PFSK-1 (cell line): Measurements from ENCODE around the gene SLC8B1.

ENCODE experiments used
- FOXP2 ChIP-seq: optimal IDR thresholded peaks from 2 replicates; pipeline ENCODE3; 2011; ENCODE audit warnings: borderline replicate concordance, control low read depth, inconsistent platforms; ENCODE audit not compliant: insufficient read depth; ENCODE audit errors: extremely low read length, extremely low read depth
- POLR2AphosphoS5 ChIP-seq: IDR thresholded peaks from 2 replicates; pipeline ENCODE4 v1.6.1; 2012; ENCODE audit warnings: low read depth, mild to moderate bottlenecking, control low read depth, low read length, moderate library complexity
- REST ChIP-seq, 2 experiments: IDR thresholded peaks; 2 replicates each; pipeline versions ENCODE4 v1.6.1 to v1.8.0; 2011 to 2012; ENCODE audit warnings: low read depth in 2 of 2, low read length in 2 of 2, control low read depth in 1 of 2, inconsistent platforms in 1 of 2, mild to moderate bottlenecking in 1 of 2, moderate library complexity in 1 of 2; ENCODE audit not compliant: insufficient read depth in 1 of 2
- SIN3A ChIP-seq: IDR thresholded peaks from 2 replicates; pipeline ENCODE4 v1.6.1; 2012; ENCODE audit warnings: mild to moderate bottlenecking, low read length, moderate library complexity, borderline replicate concordance; ENCODE audit not compliant: insufficient read depth
- TAF1 ChIP-seq: IDR thresholded peaks from 2 replicates; pipeline ENCODE4 v1.6.1; 2012; ENCODE audit warnings: low read length, control low read depth, borderline replicate concordance; ENCODE audit not compliant: insufficient read depth

Gene SLC8B1

DNA sequence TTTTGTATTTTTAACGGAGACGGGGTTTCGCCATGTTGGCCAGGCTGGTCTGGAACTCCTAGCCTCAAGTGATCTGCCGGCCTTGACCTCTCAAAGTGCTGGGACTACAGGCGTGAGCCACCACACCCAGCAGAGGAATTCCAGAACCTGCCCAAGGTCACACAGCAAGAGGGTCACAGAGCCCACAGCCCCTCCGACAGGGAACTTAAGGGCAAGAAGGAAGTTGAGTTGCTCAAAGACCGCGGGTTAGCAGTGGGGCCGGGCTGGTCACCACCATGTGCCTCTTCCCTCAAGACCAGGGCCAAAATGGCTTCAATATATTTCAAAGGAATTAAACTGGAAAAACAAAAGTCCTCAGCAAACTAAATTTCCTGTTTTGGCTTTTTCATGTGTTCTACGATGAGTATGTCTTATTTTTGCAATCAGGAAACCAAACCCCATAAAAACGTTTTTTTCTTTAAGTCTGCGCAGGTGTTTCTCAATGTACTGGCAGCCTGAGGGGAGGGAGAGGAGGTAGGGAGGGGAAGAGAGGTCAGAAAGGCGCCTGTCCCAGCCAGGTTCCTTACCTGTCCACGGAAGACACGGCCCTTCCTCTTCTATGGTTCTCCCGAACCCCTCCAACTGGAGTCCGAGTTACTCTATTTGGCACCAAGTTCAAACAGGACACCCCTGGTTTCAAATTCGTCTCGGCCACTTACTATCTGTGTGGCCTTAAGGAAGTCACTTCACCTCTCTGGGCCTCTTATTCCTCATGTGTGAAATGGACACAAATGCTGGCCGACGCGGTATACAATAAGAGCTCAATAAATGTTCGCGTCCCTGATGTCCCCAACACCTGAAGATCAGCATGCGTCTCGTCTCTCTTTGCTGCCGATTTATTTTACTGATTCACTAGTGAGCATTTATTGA, 778 bp downstream of the SLC8B1 start:
- TF ChIP-seq REST (IDR thresholded peaks at IDR 0.05; ENCODE audit: insufficient read depth in 1 of 2, low read depth in 2 of 2, low read length in 2 of 2) (no peak), SIN3A (no peak)

DNA sequence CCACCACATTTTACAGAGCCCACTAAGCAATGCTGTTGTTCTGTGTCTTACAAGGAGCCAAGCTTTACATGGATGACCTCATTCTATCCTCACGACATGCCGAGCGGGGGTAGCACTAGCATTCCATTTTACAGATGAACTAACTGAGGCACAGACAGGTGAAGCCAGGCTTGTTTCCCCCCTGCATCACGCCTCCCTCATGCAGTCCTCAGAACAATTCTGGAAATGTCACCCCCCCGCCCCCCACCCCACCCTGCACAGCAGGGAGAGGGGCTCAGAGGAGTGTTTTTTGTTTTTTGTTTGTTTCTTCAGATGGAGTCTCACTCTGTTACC, 1.5 kb downstream of the SLC8B1 start:
- TF ChIP-seq TAF1 = no peak
- no peak for TF ChIP-seq SIN3A
- no peak for TF ChIP-seq FOXP2
- no peak for TF ChIP-seq REST (IDR thresholded peaks at IDR 0.05; ENCODE audit: insufficient read depth in 1 of 2, low read depth in 2 of 2, low read length in 2 of 2)

DNA sequence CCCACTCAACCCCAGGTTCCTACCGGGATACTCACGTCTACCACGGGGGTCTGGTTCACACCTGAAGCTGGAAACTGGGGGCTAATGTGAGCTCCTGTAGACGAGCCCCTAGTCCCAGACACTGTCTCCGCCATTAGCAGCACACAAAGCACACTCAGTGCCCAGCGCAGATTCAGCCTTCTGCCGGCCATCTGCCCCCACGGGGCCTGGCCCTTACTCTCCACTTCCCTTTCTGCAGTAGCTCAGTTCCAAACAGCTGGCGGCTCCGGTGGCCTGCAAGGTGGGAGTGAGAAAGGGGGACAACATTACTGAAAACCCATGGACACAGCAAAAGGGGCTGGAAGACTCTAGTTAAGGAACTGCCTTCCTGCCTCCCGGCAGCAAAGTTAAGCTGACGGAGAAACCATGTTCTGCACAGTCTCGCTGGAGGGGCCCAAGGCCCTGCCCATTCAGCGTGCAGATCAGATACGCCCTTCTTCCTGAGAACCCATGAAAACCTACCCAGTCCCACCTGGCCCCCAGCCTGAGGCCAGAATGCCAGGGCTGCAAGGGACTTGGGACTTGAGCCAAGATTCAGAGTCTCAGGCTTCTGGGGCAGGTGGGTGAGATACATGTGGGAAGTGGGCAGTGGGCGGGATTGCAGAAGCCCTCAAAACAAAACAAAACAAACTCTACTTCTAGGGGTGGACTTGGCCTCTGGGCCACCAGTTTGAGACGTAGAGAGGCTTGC, 2.1 kb downstream of the SLC8B1 start:
- no peak for TF ChIP-seq TAF1
- TF ChIP-seq SIN3A = no peak
- no peak for TF ChIP-seq POLR2AphosphoS5

GRCh38 chr12:113330505-113330904, 4.4 kb downstream of the SLC8B1 start:
- no peak for TF ChIP-seq REST (IDR thresholded peaks at IDR 0.05; ENCODE audit: insufficient read depth in 1 of 2, low read depth in 2 of 2, low read length in 2 of 2)
- no peak for TF ChIP-seq POLR2AphosphoS5
- no peak for TF ChIP-seq FOXP2
- no peak for TF ChIP-seq TAF1
- TF ChIP-seq SIN3A = no peak

DNA sequence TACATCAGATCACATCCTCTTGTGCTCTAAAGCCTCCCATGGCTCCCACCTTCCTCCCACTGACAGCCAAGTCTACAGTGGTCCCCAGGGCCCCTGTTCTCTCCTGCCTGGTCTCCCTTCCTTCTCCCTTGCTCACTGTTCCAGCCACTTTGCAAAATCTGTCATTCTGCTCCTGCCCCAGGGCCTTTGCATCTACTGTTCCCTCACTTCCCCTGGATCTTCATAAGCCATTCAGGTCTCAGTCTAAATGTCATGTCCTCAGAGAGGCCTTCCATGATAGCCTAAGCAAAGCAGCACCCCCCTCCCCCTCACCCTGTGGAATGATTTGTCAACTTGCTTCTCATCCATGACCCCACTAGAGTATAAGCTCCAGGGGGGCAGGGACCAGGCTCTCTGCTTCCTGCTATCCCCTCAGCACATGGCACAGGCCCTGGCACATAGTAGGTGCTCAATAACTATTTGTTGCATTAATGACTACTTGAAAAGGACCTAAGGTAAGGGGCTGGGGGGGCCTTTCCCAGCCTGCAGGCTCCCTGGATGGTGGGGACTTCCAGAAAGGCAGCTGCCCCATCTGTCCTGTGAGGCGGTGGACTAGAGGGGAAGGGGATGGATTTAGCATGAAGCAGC, 5.0 kb downstream of the SLC8B1 start:
- TF ChIP-seq FOXP2 (no peak), POLR2AphosphoS5 (no peak), TAF1 (no peak), SIN3A (no peak), REST (IDR thresholded peaks at IDR 0.05; ENCODE audit: insufficient read depth in 1 of 2, low read depth in 2 of 2, low read length in 2 of 2) (no peak)
